ENCODE results near the gene HPRT1.

Gene HPRT1

DNA sequence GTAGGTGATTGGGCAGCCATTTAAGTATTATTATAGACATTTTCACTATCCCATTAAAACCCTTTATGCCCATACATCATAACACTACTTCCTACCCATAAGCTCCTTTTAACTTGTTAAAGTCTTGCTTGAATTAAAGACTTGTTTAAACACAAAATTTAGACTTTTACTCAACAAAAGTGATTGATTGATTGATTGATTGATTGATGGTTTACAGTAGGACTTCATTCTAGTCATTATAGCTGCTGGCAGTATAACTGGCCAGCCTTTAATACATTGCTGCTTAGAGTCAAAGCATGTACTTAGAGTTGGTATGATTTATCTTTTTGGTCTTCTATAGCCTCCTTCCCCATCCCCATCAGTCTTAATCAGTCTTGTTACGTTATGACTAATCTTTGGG, 16.3 kb downstream of the HPRT1 start:
- no peak for DNase-seq (ENCODE audit: low spot score)

- no peak for DNase-seq (ENCODE audit: low spot score)
Measured at GRCh38 chrX:134478374-134478773, 18.4 kb downstream of the HPRT1 start.

DNA sequence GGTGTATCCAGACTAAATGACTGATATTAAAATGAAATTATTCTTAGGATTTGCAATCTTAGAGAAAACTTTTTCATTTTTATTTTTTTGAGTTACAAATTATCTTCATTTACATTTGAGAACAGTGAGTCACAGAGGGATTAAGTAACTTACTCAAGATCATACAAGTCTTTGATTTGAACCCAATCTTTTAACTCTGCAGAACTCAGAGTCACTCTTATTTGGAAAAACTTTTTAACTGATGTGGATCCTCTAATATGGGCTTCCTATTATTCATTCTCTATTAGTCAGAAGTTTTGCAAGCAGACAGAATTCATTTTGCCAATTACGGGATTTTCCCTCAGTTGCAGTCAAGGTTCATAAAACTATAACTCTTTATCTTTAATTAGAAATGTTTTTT, 20.1 kb downstream of the HPRT1 start:
- no peak for DNase-seq (ENCODE audit: low spot score)

DNA sequence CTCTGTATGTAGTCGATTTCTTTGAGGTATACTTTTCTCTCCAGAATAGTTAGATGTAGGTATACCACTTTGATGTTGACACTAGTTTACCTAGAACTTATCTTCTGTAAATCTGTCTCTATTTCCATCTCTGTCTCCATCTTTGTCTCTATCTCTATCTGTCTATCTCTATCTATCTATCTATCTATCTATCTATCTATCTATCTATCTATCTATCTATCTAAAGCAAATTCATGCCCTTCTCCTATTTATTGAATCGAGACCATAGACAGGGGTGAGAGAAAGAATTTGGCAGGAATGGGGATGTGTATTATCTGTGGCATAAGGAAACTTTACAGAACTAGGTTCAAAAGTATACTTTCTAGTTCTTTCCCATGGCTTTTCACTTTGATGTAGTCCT, 21.4 kb downstream of the HPRT1 start:
- no peak for DNase-seq (ENCODE audit: low spot score)

GRCh38 chrX:134482371-134482770, 22.4 kb downstream of the HPRT1 start:
- no peak for DNase-seq (ENCODE audit: low spot score)

- no peak for DNase-seq (ENCODE audit: low spot score)
Measured at GRCh38 chrX:134484039-134484438, 24.1 kb downstream of the HPRT1 start.

- DNase-seq (ENCODE audit: low spot score), result no peak
Measured at GRCh38 chrX:134501941-134502340, 42.0 kb downstream of the HPRT1 start.

- DNase-seq (ENCODE audit: low spot score), result no peak
Measured at GRCh38 chrX:134502686-134503085, 42.7 kb downstream of the HPRT1 start.

GRCh38 chrX:134512566-134512965, 52.6 kb downstream of the HPRT1 start:
- DNase-seq (ENCODE audit: low spot score), result no peak

GRCh38 chrX:134513091-134513490, 53.1 kb downstream of the HPRT1 start:
- no peak for DNase-seq (ENCODE audit: low spot score)

DNA sequence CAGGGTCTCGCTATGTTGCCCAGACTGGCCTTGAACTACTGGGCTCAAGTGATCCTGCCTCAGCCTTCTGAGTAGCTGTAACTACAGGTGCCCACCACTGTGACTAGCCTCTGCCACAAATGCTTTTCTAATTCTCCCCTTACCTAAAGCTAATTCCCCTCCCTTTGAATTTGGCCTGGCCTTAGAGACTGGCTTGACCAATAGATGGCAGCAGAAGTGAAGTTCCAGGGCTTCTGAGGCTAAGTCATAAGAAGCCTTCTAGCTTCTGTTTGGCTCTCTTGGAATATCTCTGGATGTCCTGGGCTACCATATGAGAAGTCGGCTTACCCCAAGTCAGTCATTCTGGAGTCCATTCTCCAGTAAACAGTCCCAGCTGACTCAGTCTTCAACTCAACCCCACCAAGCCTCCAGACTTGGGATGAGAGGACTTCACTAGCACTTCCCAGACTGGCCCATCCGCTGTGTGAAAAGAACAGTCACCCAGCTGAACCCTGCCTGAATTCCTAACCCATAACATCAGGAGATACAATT, 61.0 kb downstream of the HPRT1 start:
- no peak for DNase-seq (ENCODE audit: low spot score)

DNA sequence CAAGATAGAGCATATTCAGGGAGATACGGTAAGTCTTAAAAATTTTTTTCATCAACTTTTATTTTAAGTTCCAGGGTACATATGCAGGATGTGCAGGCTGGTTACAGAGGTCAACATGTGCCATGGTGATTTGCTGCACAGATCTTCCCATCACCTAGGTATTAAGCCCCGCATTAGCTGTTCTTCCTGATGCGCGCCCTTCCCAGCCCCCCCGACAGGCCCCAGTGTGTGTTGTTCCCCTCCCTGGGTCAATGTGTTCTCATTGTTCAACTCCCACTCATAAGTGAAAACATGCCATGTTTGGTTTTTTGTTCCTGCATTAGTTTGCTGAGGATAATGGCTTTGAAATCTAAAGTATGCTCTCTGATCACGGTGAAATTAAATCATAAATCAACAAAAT, 64.2 kb downstream of the HPRT1 start:
- no peak for DNase-seq (ENCODE audit: low spot score)

DNA sequence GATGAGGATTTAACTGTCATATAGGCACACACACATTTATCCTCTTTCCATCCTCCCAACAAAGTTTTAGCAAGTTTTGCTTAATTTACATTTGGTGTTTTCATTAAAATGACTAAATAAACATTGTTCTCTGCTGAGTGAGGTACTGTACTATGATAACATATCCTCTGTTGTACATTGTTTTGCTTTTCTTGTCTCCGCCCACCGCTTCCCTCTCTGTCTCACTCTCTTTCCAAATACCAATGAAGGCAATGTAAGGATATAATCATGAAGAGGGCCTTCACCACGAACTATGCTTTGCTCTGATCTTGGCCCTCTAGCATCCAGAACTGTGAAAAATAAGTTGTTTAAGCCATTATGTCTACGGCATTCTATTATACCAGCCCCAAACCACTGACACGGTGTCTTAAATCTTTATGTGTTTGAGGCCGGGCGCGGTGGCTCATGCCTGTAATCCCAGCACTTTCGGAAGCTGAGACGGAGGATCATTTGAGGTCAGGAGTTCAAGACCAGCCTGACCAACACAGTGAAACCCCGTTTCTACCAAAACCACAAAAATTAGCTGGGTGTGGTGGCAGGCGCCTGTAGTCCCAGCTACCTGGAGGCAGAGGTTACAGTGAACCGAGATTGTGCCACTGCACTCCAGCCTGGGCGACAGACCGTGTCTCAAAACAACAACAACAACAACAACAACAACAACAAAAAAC, 65.3 kb downstream of the HPRT1 start:
- DNase-seq (ENCODE audit: low spot score), result no peak

DNA sequence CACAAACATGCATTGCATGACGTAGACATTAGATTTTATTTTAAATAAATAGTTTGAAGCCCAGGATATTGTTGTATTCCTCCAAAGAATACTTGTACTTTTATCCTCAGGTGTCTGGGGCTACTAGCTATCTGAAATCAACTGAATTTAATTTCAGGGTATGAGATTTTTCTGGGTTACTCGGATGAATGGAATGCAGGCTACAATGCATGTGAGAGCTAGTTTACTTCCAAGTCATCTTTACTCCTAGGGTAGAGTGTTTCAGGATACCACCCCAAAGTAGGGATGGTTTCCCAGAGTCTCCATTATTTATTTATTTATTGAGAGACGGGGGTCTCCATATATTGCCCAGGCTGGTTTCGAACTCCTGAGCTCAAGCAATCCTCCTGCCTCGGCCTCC, 66.4 kb downstream of the HPRT1 start:
- DNase-seq (ENCODE audit: low spot score), result no peak

GRCh38 chrX:134528960-134529359, 69.0 kb downstream of the HPRT1 start:
- no peak for DNase-seq (ENCODE audit: low spot score)

DNA sequence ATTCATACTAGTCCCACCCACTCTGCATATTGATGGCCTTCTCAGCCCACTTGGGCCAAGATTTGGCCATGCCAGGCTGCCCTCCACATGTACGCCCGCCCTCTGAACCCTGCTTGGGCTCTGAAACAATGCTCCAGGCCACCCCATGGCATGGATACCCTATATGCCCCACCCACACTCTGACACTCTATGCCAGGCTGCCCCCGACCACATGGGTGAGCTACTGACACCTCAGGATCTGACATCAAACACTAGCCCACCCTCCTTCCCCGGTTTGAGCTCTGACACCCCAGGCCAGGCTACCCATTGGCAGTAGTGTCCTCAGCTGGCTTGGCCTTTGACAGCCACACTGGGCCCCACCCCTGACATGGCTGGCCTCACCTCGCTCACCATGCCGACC, 69.5 kb downstream of the HPRT1 start:
- no peak for DNase-seq (ENCODE audit: low spot score)

- no peak for DNase-seq (ENCODE audit: low spot score)
Measured at GRCh38 chrX:134530845-134531244, 70.9 kb downstream of the HPRT1 start.

DNA sequence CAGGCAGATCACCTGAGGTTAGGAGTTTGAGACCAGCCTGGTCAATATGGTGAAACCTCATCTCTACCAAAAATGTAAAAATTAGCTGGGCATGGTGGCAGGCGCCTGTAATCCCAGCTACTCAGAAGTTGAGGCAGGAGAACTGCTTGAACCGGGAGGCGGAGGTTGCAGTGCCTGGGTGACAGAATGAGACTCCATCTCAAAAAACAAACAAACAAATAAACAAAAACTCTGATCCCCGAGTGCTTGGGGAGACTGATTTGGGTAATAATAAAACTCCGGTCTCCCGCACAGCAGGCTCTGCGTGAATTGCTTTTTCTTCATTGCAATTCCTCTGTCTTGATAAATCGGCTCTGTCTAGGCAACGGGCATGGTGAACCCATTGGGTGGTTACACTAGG, 73.4 kb downstream of the HPRT1 start:
- DNase-seq (ENCODE audit: low spot score), result no peak

DNA sequence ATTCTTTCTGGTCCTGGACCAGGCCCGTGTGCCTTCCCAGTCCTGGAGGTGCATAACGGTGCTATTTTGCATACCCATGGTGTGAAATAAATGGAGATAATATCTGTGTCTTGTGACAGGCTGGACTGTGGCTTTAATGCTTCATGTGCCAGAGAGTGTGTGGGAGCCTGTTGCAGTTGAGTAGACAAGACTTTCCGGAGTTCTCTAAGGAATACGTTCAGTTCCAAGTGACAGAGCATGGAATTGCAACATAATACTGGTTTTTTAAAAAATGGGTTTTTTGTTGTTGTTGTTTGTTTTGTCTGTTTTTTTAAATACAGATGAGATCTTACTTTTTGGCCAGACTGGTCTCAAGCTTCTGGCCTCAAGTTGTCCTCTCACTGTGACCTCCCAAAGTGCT, 74.0 kb downstream of the HPRT1 start:
- no peak for DNase-seq (ENCODE audit: low spot score)

DNA sequence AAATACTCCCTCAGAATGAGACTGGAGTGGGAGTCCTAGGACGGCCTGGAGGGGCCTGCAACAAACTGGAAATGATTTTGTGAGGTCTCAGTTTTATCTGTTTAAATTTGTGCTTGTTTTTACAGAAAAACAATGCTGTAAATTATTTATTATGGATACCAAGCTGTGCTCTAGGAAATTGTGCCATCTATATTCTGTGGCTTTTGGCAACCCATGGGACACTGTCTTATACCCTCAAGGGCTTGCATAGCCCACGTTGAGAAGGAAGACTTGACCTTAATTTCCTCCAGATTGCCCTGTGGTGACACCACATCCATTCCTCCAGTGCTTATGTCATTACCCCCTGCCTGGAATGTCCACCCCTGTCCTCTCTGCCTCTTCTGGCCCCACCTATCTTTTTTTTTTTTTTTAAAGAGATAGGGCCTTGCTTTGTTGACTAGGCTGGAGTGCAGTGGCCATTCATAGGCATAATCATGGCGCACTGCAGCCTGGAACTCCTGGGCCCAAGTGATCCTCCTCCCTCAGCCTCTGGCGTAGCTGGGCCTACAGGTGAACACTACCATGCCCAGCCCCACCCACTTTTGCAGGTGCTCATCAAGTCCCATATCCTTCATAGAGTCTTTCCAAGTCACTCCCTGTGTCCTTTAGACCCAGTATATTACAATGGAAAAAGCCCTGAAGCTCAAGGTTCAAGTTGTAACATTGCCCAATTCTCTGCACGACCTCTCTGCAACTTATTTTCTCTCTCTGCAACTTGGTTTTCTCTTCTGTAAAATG, 77.4 kb downstream of the HPRT1 start:
- DNase-seq (ENCODE audit: low spot score), result no peak

DNA sequence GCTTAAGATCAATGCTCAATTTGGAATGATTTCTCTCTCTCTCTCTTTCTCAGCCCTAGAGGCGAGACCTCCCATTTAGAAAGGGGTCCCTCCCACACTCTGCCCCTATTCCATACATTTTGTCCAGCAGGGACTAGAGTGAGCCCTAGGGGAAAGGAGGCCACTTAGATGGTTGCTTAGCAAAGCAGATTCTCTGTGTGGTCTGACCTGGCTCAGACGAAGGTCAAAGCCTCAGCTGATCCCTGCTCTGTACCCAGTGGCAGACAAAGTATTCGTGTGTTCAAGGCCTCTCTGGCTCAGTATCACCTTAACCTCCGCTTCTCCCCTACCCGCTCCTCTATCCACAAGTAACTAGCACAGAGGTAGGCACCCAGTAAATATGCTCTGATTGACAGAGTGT, 78.4 kb downstream of the HPRT1 start:
- DNase-seq (ENCODE audit: low spot score), result no peak

DNA sequence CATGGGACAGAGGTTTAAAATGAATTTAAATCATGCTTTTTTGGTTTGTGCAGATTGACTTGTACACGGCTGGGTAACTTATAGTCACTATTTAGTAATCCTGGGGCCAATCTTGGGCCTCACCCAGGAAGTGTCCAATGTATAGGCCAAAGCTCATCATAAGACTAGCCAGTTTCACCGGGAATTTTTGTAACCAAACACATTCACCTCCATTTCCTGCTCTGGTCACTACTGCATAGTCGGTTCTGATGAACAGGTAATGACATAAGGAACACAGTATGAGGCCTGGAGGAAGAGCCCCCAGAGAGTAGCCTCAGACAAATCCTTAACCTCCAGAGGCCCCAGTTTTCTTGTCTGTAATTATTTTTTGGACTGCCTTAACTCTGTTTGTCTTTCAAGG, 81.9 kb downstream of the HPRT1 start:
- DNase-seq (ENCODE audit: low spot score), result no peak

DNA sequence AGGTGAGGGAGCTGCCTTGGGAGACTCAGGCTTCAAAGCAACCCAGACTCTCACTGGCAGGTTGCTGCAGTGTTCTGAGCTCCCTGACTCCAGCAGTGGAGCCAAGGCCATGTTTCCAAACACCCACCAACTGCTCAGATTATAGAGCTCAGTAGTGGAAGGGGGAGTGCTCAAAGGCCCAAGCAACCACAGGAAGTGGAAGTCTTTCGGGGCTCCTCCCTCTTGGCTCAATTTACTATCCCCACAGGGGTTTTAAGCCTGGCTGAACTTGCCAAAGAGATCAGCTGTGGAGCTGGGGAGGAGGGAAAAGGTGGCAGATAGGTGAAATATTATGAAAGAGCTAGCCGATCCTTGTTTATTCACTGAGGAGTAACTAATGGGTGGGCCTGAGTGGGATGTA, 82.5 kb downstream of the HPRT1 start:
- peak; percentile 70 for DNase-seq (ENCODE audit: low spot score)

DNA sequence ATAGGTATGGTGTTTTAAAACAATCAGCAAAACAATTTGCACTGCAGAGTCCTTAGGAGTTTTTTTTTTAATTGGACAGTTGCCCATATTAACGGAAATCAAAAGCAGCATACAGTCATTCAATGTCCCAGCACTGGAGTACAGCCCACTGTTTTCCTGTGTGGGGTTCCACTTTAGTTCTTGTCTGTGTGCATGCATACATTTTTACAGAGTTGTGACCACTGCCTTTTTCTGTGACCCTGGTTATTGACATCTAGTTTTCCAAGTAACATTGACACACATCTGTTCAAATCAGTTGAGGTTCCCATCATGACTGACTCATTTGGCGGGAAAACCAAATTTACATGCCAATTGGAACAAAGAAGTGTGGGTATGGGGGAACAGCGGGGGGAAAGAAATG, 83.3 kb downstream of the HPRT1 start:
- DNase-seq (ENCODE audit: low spot score), result no peak

Data from left forelimb (tissue), 1 donor.